Body of pancreas (tissue), 4 donors: ENCODE measurements around the gene SLC10A1.

Experiments used
- CTCF ChIP-seq, 7 experiments: fragments of 450-650 bp in 4 of 7; fragments of 200-600 bp in 3 of 7; sonication (generic) in 3 of 7; IDR thresholded peaks; one replicate each; pipeline ENCODE4 v1.5.1; 2016 to 2019; ENCODE audit warnings: antibody characterized with exemption in 7 of 7
- POLR2A ChIP-seq, 3 donors: fragments of 450-650 bp; IDR thresholded peaks; one replicate each; pipeline ENCODE4 v1.6.1; 2016; ENCODE audit warnings: antibody characterized with exemption in 3 of 3, mild to moderate bottlenecking in 2 of 3

DNA sequence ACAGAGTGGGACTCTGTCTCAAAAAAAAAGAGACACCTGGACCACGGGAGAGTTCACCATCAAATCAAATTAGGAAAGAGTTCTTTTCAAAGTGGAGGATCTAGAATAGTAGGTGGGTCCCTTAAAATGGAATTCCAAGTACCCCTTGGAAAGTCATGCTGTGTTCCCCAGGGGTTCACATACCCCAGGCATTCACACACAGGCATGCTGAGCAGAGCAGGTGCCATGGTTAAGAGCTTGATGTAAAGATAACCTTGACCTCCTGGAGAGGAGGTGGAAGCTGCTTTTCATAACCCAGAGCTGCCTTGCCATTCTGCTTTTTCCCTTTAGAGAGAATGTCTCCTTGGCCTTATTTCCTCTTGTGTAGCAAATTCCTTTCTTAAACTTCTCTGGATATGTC is 44.3 kb downstream of the SLC10A1 start:
- TF ChIP-seq CTCF (IDR thresholded peaks at IDR 0.05) (no peak), POLR2A (IDR thresholded peaks at IDR 0.05) (no peak)
